Tongue (tissue), 3 donors: ENCODE measurements around the gene ZNF678. TPM values are rescaled to one million over a fixed set of nuclear protein-coding genes. Genes with fewer than 3 reads are reported as not detected.
A peak's percentile ranks its signal among the peaks of the same experiment; 100 is the strongest.

Source experiments
- DNase-seq: peaks from one replicate; pipeline ENCODE4 v3.0.0-alpha.2; 2015
- small RNA-seq: library from RNA; depleted of rRNA; stranded (forward); fragments of <200 nt; gene quantifications from one replicate; pipeline ENCODE3, GENCODE V24; 2014; ENCODE audit warnings: low replicate concordance
- total RNA-seq: library from RNA; depleted of rRNA; stranded (reverse); fragments of >200 nt; gene quantifications from one replicate; pipeline ENCODE4 v1.2.3, GENCODE V29; 2014

Gene ZNF678
- total RNA-seq, 1 donor from 2014 or later = 50.0 TPM

DNA sequence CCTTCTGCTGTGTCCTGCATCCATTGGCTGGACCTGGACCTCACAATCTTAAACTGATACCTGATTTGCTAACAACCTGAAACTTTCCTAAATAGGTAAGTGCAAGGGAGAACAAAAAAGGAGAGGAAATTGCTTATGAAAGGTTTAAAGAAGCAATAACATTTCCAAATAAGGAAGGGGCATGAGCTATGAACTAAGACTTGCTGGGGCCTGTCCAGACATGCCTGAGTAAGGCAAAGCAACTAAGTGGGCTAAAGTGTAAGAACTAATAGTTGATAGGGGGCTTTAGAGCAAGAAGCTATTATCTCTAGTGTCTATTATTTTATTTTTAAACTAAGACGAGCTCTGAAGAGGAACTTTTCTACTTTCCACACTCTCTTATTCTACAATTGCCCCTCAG, 160.1 kb downstream of the ZNF678 start:
- DNase-seq = no peak

DNA sequence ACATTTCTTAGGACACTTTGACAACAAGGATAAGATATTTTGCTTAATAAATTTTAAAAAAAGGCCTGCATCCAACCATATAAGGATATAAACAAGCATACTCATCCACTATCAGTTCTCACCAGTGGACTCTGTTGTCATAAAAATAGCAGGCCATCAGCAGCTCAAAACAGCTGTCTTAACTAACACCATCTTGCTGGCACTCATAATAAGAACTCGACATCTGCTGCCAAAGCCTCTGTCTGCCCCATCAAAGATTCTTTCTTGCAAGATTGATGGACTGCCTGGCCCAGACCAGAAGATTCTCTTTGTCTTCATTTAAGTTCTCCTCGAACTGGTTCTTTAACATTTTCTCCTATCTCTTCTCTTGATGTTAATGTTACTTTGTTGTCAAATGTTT, 161.7 kb downstream of the ZNF678 start:
- DNase-seq = peak; percentile 57

DNA sequence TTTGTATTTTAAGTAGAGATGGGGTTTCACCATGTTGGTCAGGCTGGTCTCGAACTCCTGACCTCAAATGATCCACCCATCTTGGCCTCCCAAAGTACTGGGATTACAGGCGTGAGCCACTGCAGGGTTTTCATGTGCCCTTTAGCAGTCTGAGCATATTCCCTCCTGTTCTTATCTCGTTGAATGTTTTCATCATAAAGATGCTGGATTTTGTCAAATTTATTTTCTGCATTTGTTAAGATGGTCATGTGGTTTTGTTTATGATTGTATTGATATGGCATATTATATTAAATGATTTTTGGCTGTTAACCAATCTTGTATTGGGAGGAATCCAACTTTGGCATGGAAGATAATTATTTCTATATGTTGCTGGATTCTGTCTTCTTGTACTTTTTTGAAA, 163.0 kb downstream of the ZNF678 start:
- no peak for DNase-seq

Small RNA genes lying within 50 kb of the gene (small RNA-seq; reads per million reads assigned to genes)
- gene RNA5SP77 = 0.53 reads per million, percentile 75 among the genes with 10 or more reads in this experiment

Other genes starting within 250 kb of the ZNF678 start
- gene CDC42BPA, start 245.1 kb upstream of the ZNF678 start, total RNA-seq = 75.0 TPM
- 18.5 TPM for gene JMJD4, start 171.7 kb downstream of the ZNF678 start, total RNA-seq
- gene SNAP47, start 171.9 kb downstream of the ZNF678 start, total RNA-seq = 59.4 TPM